B cell (primary cell): ENCODE measurements around the gene USP34. TPM values are rescaled to one million over a fixed set of nuclear protein-coding genes. Genes with fewer than 3 reads are reported as not detected.
"Not testable (repeated sequence)": the region's sequence is repeated elsewhere in the genome, so short reads cannot be mapped to it uniquely, and the experiment has no call there.

ENCODE experiments used
- ATAC-seq: fragments of 200-7000 bp; cut with Tn5 transposase; one replicate; pipeline ENCODE4 v1.10.0; 2021; ENCODE audit warnings: low read depth, mild to moderate bottlenecking, moderate number of reproducible peaks, moderate library complexity
- CTCF ChIA-PET: fragments of 350-600 bp; sonication (Branson Sonifier 250); formaldehyde crosslinking; loops from one replicate; lab custom pipeline; 2021; ENCODE audit warnings: antibody characterized with exemption, inconsistent platforms; lab: Charles Lee
- POLR2A ChIA-PET: fragments of 350-600 bp; sonication (Branson Sonifier 250); formaldehyde crosslinking; loops from one replicate; lab custom pipeline; 2021; ENCODE audit warnings: antibody characterized with exemption; lab: Charles Lee
- DNase-seq: peaks from one replicate; pipeline ENCODE4 v3.0.0; 2013
- H2AFZ ChIP-seq: 2 replicates; pipeline ENCODE4 v1.6.1; 2012; ENCODE audit warnings: mild to moderate bottlenecking, low read depth, low read length; ENCODE audit not compliant: insufficient read depth, poor library complexity, severe bottlenecking
- H3K27ac ChIP-seq, 2 donors: 1 replicate in 1 of 2; 2 replicates in 1 of 2; pipeline ENCODE4 v1.5.1; 2012 to 2013; ENCODE audit warnings: low read length in 2 of 2, mild to moderate bottlenecking in 2 of 2, moderate library complexity in 1 of 2
- H3K27me3 ChIP-seq, 4 experiments: fragments of 200-600 bp in 1 of 4; sonication (generic) in 1 of 4; replicated peaks in 1 of 4; 1 replicate in 2 of 4; 2 replicates in 2 of 4; pipeline versions ENCODE4 v1.6.1 to v1.7.0; 2013 to 2016; ENCODE audit warnings: low read length in 3 of 4, mild to moderate bottlenecking in 2 of 4, mixed read lengths in 1 of 4, moderate library complexity in 1 of 4; ENCODE audit not compliant: insufficient read depth in 4 of 4, control insufficient read depth in 3 of 4; ENCODE audit errors: control extremely low read depth in 1 of 4
- H3K36me3 ChIP-seq, 2 experiments: replicated peaks in 1 of 2; 1 replicate in 1 of 2; 2 replicates in 1 of 2; pipeline versions ENCODE4 v1.6.1 to v1.7.1; 2013; ENCODE audit warnings: low read length in 1 of 2; ENCODE audit not compliant: insufficient read depth in 2 of 2, control insufficient read depth in 1 of 2; ENCODE audit errors: control extremely low read depth in 1 of 2, extremely low read depth in 1 of 2
- H3K4me1 ChIP-seq, 2 donors: fragments of 200-600 bp in 1 of 2; sonication (generic) in 1 of 2; 1 replicate in 1 of 2; 2 replicates in 1 of 2; pipeline versions ENCODE4 v1.5.1 to v1.6.1; 2013 to 2017; ENCODE audit warnings: low read length in 2 of 2; ENCODE audit not compliant: control insufficient read depth in 2 of 2, insufficient read depth in 2 of 2
- H3K4me2 ChIP-seq: replicated peaks from 2 replicates; pipeline ENCODE3; 2012; ENCODE audit warnings: mild to moderate bottlenecking, low read depth, low read length; ENCODE audit not compliant: poor library complexity, severe bottlenecking
- H3K4me3 ChIP-seq, 5 experiments: fragments of 200-600 bp in 1 of 5; sonication (generic) in 1 of 5; 1 replicate in 3 of 5; 2 replicates in 2 of 5; pipeline versions ENCODE4 v1.5.1 to v1.7.0; 2011 to 2016; ENCODE audit warnings: low read length in 4 of 5, mild to moderate bottlenecking in 4 of 5, low read depth in 2 of 5, control low read depth in 1 of 5, moderate library complexity in 1 of 5; ENCODE audit not compliant: insufficient read depth in 1 of 5; ENCODE audit errors: control extremely low read depth in 1 of 5, extremely low read depth in 1 of 5
- H3K79me2 ChIP-seq: fragments of 200-600 bp; sonication (generic); one replicate; pipeline ENCODE4 v1.6.0; 2016; ENCODE audit warnings: low read length; ENCODE audit not compliant: control insufficient read depth, insufficient read depth
- H3K9ac ChIP-seq: fragments of 200-600 bp; sonication (generic); 2 replicates; pipeline ENCODE4 v1.6.1; 2017; ENCODE audit warnings: mild to moderate bottlenecking, low read length, moderate library complexity
- H3K9me3 ChIP-seq, 3 donors: one replicate each; pipeline versions ENCODE4 v1.6.1 to v1.7.1; 2013; ENCODE audit warnings: low read length in 2 of 3; ENCODE audit not compliant: control insufficient read depth in 2 of 3, insufficient read depth in 1 of 3; ENCODE audit errors: control extremely low read depth in 1 of 3
- H4K20me1 ChIP-seq: 2 replicates; pipeline ENCODE4 v1.6.0; 2012; ENCODE audit warnings: mild to moderate bottlenecking, low read length; ENCODE audit not compliant: insufficient read depth, control insufficient read depth, poor library complexity, severe bottlenecking
- H3K27ac Mint-ChIP-seq: one replicate; pipeline ENCODE4 v1.8.0; 2021; ENCODE audit warnings: mixed read lengths
- H3K27me3 Mint-ChIP-seq: one replicate; pipeline ENCODE4 v1.8.0; 2021; ENCODE audit warnings: mixed read lengths
- H3K4me1 Mint-ChIP-seq: one replicate; pipeline ENCODE4 v1.8.0; 2021; ENCODE audit warnings: mixed read lengths
- H3K4me3 Mint-ChIP-seq: one replicate; pipeline ENCODE4 v1.8.0; 2021; ENCODE audit warnings: mixed read lengths
- H3K9me3 Mint-ChIP-seq: one replicate; pipeline ENCODE4 v1.8.0; 2022; ENCODE audit warnings: mixed read lengths; ENCODE audit not compliant: insufficient read depth
- EZH2 ChIP-seq: IDR thresholded peaks from 2 replicates; pipeline ENCODE4 v1.6.1; 2012; ENCODE audit warnings: borderline replicate concordance, low read depth, mild to moderate bottlenecking, moderate library complexity, low read length; ENCODE audit not compliant: insufficient read depth, poor library complexity, severe bottlenecking
- WGBS: methylation state at CpG from one replicate; pipeline ENCODE4 v1.1.5; 2013; ENCODE audit warnings: missing lambda C conversion rate; ENCODE audit not compliant: insufficient coverage; 5-methylcytosine and 5-hydroxymethylcytosine counted together
- intact Hi-C: fragments of 100-400 bp; cut with micrococcal nuclease; formaldehyde crosslinking; loops from one replicate; pipeline ENCODE4 v1.10.0; 2022
- polyA plus RNA-seq: library from polyadenylated mRNA; depleted of rRNA; stranded (reverse); fragments of >200 nt; gene quantifications from 2 replicates; pipeline ENCODE4 v1.2.3, GENCODE V29; 2012
- total RNA-seq, 2 donors: library from RNA; stranded (reverse); fragments of 120-200 nt in 1 of 2; gene quantifications; 1 replicate in 1 of 2; 2 replicates in 1 of 2; pipeline versions ENCODE4 v1.2.3 to v1.2.4, GENCODE V29; 2013 to 2022
- TF ChIP-seq, protein P1 (sequence below): fragments of 200-600 bp; IDR thresholded peaks from one replicate; pipeline ENCODE4 v1.8.0; 2022; ENCODE audit warnings: antibody characterized with exemption, mild to moderate bottlenecking

USP34 gene
- total and polyA plus RNA-seq, 2 donors (not counting 1 experiment from before 2014, with no cell fraction given): 70.3 to 311 TPM

DNA sequence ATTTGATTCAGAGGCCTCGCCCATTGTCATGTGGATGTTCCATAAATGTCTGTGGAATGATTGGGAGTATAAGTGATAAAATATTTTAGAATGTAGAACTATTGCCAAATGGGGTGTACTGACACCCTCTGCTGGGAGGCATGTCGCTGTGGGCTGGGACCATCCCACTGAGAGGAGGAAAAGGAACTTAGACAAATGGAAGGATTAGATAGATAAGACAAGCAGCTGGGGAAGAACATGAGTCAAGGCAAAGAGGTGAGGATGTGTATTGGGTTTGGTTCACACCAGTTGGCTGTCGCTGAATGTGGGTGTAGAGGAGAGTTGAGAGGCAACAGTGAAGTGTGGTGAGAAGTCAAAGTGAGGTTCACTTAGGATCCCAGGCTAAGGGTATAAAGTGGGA is 304.9 kb downstream of the USP34 start:
- no peak overlapping the region for H3K4me3 Mint-ChIP-seq
- H3K4me1 Mint-ChIP-seq: peaks cover 2% of the 10 kb centered on the region
- ChIA-PET CTCF (no interaction called here), POLR2A (no interaction called here)
- Histone ChIP-seq H3K36me3 (peaks cover 0 to 28% of the 10 kb centered on the region in 2 experiments), H3K4me2 (no peak overlapping the region), H2AFZ (no peak overlapping the region), H3K4me1 (no peaks in the 10 kb centered on the region), H3K9me3 (no peaks in the 10 kb centered on the region), H3K4me3 (no peak overlapping the region), H3K27ac (no peak overlapping the region), H3K79me2 (peaks cover 3% of the 10 kb centered on the region), H3K27me3 (no peaks in the 10 kb centered on the region), H4K20me1 (no peaks in the 10 kb centered on the region), H3K9ac (no peak overlapping the region)
- no peak for TF ChIP-seq EZH2
- TF ChIP-seq, protein P1, sequence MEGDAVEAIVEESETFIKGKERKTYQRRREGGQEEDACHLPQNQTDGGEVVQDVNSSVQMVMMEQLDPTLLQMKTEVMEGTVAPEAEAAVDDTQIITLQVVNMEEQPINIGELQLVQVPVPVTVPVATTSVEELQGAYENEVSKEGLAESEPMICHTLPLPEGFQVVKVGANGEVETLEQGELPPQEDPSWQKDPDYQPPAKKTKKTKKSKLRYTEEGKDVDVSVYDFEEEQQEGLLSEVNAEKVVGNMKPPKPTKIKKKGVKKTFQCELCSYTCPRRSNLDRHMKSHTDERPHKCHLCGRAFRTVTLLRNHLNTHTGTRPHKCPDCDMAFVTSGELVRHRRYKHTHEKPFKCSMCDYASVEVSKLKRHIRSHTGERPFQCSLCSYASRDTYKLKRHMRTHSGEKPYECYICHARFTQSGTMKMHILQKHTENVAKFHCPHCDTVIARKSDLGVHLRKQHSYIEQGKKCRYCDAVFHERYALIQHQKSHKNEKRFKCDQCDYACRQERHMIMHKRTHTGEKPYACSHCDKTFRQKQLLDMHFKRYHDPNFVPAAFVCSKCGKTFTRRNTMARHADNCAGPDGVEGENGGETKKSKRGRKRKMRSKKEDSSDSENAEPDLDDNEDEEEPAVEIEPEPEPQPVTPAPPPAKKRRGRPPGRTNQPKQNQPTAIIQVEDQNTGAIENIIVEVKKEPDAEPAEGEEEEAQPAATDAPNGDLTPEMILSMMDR: no peak
- WGBS: 100% methylated on average over 3 of the region's 3 CpGs
- no peaks in the 10 kb centered on the region for H3K9me3 Mint-ChIP-seq
- H3K27me3 Mint-ChIP-seq: no peaks in the 10 kb centered on the region
- no peak overlapping the region for H3K27ac Mint-ChIP-seq
- intact Hi-C loops: no loop called here
- DNase-seq: no peak
- no peak for ATAC-seq

DNA sequence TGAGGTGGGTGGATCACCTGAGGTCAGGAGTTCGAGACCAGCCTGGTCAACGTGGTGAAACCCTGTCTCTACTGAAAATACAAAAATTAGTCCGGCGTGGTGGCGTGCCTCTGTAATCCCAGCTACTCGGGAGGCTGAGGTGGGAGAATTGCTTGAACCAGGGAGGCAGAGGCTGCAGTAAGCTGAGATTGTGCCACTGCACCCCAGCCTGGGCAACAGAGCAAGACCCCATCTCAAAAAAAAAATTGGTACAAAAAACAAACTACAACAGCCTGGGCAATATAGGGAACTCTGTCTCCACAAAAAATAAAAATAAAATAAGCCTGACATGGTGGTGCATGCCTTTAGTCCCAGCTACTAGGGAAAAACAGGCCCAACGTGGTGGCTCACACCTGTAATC is 305.8 kb downstream of the USP34 start:
- H3K36me3 ChIP-seq: peaks cover 0 to 28% of the 10 kb centered on the region in 2 experiments
- POLR2A ChIA-PET, H3K27me3 Mint-ChIP-seq, H3K4me2 ChIP-seq, H3K9ac ChIP-seq, H3K27ac ChIP-seq, CTCF ChIA-PET, H2AFZ ChIP-seq, H3K9me3 ChIP-seq, H3K79me2 ChIP-seq, H3K27me3 ChIP-seq, H3K4me1 Mint-ChIP-seq, ATAC-seq, H3K4me3 ChIP-seq, H4K20me1 ChIP-seq, H3K4me1 ChIP-seq, H3K9me3 Mint-ChIP-seq, H3K4me3 Mint-ChIP-seq, H3K27ac Mint-ChIP-seq, DNase-seq, intact Hi-C loops: not testable (repeated sequence)
- 98% methylated on average over 5 of the region's 7 CpGs for WGBS
